ENCODE results near the gene ACTN2.

The ACTN2 gene

DNA sequence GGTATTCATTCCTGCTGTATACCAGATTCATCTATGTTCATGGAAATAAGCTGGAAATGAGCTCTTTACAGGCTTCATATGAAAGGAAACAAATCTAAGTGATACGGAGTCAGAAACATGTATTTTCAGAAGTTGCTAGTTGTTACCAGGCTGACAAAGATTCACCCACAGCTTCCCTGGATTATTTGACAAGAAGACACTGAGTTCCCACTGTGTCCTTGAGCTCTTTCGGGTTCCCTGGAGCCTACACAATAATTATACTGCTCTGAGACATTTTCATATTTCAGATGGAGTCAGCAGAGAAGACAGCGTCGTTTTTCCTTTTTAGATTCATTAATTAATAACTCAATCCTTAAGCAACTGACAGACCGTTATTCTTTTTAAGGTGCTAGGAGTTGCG, 79.5 kb downstream of the ACTN2 start:
- in situ Hi-C loops (cut with MboI; ENCODE audit: low sequenced_read_pairs): no loop called here

DNA sequence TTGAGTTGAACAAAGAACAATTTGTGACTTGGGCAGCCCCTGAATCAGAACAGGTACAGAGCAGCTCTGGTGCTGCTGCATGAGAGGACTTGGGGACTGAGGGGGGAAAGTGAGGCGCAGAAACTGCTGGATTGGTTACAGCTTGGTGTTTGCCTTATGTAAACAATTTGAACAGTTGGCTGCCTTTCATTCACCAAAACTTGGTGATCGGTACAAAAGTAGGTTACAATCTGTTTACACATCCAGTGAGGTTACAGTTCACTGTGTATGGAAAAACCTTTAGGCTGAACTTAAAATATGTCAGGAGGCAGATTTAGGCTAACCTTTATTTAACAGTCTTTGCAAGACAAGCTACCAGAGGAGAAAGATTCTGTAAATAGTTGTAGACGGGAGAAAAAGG, 80.2 kb downstream of the ACTN2 start:
- in situ Hi-C loops (cut with MboI; ENCODE audit: low sequenced_read_pairs): no loop called here

DNA sequence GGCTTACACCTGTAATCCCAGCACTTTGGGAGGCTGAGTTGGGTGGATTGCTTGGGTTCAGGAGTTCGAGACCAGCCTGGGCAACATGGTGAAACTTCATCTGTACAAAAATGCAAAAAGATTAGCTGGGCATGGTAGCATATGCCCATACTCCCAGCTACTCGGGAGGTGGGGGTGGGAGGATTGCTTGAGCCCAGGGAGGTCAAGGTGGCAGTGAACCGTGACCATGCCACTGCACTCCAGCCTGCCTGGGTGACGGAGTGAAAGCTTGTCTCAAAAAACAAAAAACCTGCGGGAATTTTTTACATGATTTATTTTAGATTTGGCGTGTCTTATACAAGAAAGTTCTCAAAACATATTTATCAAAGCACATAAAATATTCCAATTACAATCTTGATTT, 81.0 kb downstream of the ACTN2 start:
- in situ Hi-C loops (cut with MboI; ENCODE audit: low sequenced_read_pairs): no loop called here

DNA sequence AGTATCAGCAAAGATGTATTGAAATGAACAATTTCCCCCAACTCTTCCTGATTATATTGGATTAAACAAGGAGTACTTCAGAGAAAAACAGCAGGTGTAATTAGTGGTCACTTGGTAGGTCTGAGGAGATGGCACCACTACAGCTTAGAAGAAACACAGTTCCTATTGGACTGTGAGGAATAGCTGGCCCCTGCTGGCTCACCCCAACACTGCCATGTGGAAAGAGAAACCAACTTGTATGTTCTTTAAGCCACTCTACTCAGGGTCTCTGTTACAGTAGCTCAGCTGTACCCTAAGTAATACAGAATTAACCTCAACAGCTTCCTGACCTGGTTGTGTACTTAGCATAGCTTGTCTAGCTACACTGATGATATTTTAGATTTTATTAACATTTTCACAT, 82.3 kb downstream of the ACTN2 start:
- in situ Hi-C loops (cut with MboI; ENCODE audit: low sequenced_read_pairs): no loop called here

DNA sequence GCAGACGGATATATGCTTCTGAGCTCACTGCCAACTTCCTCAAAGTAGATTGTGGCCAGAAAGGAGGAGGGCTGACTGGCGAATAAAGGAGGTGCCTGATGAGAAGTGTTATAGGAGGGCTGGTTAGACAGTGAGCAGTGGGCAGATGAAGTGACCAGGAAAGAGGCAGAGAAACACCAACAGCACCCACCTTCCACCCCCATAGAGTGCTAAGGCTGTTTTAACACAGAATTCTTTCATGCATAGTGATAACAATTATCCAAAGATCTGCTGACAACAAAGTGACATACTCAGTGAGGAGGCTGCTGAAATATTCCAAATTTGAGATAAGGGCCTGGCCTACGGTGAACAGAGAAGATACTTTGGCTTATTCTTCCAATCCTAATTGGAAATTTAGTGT, 87.6 kb downstream of the ACTN2 start:
- in situ Hi-C loops (cut with MboI; ENCODE audit: low sequenced_read_pairs): no loop called here

DNA sequence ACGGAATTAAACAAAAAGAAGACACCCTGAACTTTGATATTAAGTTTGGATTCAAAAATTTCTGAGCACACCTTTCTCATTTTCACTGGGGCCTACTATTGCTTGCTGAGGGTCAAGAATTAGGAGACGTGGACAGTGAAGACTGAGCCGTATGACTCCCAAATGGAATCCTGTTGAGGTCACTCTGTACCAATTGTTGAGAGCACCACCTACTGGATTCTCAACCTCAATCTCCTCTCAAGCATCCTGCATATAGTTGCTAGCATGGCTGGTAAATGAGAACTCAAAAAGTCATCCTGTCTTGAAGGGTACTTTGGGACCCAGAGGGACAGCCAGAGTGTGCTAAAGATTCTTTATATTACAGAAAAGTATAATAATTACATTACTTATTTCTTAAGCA, 88.6 kb downstream of the ACTN2 start:
- in situ Hi-C loops (cut with MboI; ENCODE audit: low sequenced_read_pairs): no loop called here

DNA sequence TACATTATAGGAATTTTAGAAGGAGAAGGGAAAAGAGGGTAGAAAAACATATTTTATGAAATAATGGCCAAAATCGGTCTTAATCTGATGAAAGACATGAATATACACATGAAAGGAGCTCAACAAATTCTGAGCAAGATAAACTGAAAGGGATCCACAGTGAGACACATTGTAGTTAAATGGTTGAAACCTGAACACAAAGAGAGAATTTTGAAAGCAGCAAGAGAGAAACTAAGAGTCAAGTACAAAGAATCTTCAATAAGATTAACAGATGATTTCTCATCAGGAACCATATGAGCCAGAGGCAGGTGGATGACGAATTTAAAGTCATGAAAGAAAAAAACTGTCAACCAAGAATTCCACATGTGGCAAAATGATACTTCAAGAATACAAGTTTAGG, 93.0 kb downstream of the ACTN2 start:
- in situ Hi-C loops (cut with MboI; ENCODE audit: low sequenced_read_pairs): no loop called here

DNA sequence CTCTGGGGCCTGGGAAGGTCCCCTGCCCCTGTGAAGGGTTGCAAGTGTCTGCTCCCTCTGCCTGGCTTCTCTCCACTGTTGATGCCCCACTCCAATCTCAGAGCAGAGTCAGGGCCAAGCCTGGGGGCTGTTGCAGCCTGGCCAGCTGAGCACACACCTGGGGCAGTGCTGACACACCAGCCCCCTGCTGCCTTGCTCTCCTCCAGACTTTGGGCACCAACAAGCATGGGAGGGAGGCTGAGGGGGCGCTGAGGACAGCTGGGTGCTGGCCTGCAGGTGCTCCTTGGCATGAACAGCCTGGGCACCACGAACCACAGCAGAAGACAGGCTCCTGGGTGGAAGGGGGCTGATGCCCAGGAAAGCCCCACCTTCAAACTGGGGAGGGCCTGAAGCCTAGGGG, 99.2 kb downstream of the ACTN2 start:
- in situ Hi-C loops (cut with MboI; ENCODE audit: low sequenced_read_pairs): no loop called here

DNA sequence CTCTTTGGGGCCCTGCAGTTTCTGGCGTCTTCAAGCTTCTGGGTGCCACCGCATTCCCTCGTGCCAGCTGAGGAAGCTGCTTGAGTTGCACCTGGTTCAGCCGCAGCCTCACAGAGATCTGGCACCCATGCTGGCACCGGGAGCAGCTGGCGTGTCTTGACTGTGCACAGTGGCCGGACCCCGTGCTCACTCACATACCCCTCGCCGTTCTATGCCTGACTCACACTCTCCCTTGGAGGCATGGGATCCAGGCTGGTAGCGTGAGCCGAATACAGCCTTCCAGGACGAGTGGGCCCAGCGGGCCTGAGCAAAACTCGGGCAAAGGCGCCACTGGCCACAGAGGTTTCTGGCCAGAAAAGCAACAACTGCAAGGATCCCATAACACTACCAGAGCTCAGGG, 100.2 kb downstream of the ACTN2 start:
- in situ Hi-C loops (cut with MboI; ENCODE audit: low sequenced_read_pairs): no loop called here

DNA sequence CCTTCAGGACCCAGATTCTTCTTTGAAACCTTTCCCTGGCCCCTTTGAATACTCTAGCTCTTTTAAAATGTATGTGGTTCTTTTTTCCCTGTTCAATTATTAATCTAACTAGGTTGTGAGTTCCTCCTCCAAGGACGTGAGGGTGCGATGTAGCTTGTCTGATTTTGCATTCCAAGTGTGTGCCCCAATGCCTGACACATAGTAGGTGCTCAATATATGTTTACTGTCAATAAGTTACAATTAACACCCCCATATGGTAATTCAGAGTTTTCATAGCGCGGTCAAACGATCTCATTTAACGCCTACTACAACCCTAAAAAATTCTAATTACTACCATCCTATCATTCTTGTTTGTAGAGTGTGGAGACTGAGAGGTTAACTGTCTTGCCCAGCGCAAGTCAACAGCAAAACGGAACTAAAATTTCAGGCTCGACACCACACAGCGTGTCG, 108.3 kb downstream of the ACTN2 start:
- in situ Hi-C loops (cut with MboI; ENCODE audit: low sequenced_read_pairs): no loop called here

DNA sequence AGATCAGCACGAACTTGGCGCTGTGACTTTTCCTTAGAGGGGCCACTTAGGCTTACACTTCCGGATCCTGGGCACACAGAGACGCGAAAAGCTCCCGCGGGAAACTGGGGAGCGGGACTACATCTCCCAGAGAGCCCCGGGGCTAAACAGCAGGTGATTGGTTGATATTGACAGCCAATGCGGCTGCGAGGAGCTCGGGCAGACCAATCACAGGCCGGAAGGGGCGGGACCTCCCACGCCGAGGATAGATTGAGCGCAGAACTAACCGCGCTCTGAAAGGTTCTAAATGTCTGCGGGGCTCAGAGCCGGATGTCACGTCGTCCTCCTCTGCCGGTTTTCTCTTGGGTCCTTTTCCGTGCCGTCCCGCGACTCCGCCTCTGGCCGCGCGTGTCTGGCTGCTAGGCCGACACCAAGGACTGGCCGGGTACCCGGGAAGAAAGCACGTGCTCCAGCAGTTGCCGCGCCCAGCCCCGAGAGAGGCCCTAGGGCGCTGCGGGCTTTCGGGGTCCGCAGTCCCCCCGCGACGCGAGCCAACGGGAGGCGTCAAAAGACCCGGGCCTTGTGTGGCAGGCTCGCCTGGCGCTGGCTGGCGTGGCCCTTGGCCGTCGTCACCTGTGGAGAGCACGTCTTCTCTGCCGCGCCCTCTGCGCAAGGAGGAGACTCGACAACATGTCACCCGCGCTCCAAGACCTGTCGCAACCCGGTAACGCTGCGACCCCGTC, 108.9 kb downstream of the ACTN2 start, which contains the start of gene MTR:
TSS of gene MTR (plus strand) at position 258 of the 722 bp plus-strand sequence. CDS start at position 670, 412 bp downstream.
- in situ Hi-C loops (cut with MboI; ENCODE audit: low sequenced_read_pairs): no loop called here

DNA sequence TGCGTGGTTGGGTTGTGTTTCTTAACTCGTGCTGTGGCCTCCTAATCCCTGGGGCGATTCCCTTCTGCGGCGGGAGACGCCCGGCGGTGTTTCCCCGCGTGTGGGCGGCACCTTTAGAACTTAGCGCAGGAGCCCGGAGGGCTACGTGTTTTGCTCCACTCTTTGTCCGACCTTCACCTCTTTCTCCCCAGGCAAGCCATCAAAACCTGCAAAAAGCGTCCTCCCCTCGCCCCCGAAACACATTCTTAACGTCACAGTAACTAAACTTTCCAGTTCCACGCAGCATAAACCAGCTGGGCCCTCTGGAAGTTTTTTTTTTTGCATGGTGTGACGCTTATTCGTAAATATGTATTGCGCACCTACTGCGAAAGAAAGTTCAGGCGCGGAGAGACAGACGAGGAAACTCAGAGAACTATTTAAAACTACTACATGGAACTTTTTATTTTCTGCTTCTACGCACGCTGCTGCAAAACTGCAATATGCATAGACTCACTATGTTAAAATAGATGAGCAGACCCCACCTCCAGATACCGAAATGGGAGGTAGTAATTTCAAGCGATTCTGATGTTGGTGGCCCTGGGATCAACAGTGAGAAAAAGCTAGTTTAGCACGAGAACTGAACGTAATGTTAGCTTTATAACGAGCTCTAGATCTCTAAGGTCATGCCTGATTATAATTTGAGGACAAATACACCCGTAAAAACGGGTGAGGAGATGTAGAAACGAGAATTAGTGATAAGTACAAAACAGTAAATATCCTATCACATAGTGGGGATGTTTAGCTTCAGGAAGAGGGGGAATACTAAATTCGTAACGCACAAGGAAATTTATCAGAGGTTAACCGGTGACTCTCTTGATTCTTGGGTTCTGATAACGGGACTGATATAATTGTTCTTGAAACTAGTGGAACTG, 109.7 kb downstream of the ACTN2 start:
- in situ Hi-C loops (cut with MboI; ENCODE audit: low sequenced_read_pairs): no loop called here

DNA sequence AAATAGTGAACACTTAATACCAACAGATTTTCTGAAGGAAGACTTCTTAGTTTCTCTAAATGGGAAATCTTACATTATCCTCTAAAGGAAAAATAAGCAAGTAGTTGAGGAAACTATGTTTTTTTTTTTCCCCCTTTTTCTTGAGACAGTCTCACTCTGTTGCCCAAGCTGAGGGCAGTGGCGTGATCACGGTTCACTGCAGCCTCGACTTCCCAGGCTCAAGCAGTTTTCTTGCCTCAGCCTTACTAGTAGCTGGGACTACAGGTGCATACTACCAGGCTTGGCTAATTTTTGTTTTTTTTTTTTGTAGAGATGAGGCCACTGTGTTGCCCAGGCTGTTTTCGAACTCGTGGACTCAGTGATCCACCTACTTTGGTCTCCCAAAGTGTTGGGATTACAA, 112.7 kb downstream of the ACTN2 start:
- in situ Hi-C loops (cut with MboI; ENCODE audit: low sequenced_read_pairs): no loop called here

DNA sequence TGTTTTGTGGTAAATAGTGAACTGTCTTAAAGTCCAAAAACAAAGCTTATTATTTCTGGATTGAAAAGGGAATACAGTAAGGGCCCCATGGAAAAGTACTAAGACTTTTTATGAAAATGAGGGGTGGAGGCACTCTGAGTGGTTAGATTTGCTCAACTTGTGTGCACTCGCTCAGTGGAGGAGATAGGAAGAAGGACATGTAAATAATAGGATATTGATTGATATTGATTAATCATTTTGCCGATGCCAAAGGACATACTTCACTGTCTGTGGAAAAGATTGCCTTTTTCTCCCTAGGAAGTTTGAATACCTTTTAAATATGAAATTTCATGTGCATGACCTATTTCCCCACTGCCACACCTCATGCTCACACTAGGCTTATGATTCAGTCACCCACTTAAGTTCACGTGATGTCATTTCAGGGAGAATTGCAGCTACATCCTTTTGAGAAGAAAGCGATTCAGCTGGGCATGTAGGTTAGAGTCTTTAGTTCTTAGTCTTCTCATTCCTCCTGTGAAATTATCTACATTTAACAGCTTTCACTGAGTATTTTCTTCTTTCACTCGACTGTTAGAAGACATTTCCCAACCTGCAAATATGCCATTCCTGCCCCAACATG, 113.8 kb downstream of the ACTN2 start:
- in situ Hi-C loops (cut with MboI; ENCODE audit: low sequenced_read_pairs): no loop called here

DNA sequence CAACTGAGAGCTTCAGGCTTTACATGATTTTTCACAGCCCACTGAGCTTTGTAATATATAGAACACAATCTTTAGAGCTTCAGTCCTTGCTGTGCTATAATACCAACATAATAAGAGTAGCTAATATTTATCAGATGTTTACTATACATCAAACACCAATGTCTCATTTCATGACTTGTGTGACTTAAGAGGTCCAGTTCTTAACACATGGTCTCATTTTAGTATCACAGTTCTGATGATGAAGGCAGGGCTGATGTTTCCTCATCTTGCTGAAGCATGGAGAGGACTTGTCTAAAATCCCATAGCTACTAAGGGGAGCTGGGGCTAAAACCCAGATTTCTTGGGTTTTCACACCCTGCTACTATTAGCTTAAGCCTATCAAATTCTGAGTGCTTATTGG, 114.3 kb downstream of the ACTN2 start:
- in situ Hi-C loops (cut with MboI; ENCODE audit: low sequenced_read_pairs): no loop called here

DNA sequence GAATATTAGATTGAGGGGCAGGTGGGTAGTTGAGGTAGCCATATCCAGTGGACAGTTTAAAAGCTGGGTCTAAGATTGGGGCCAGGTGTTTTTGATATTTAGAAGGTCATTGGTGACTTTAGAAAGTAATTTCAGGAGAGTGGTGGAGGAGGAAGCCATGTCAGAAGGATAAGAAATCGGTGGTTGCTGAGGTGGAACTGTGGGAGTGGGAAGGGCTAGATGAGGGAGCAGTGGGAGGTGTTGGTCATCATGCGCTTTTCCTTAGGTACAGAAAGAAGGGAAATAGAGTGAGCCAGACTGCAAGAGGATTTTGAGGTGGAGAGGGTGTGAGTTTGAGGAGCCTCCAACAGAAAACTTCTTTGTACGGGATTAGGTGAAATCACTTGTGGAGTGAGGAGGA, 116.0 kb downstream of the ACTN2 start:
- in situ Hi-C loops (cut with MboI; ENCODE audit: low sequenced_read_pairs): no loop called here

DNA sequence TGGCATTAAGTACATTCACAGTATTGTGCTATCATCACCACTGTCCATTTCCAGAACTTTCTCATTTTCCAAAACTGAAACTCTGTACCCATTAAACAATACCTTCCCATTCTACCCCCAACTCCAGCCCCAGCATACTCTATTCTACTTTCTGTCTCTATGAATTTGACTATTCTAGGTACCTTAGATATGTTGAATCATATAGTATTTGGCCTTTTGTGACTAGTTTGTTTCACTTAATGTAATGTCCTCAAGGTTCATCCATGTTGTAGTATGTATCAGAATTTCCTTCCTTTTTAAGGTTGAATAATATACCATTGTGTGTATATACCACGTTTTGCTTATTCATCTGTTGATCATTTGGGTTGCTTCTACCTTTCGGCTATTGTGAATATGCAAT, 120.3 kb downstream of the ACTN2 start:
- in situ Hi-C loops (cut with MboI; ENCODE audit: low sequenced_read_pairs): no loop called here

DNA sequence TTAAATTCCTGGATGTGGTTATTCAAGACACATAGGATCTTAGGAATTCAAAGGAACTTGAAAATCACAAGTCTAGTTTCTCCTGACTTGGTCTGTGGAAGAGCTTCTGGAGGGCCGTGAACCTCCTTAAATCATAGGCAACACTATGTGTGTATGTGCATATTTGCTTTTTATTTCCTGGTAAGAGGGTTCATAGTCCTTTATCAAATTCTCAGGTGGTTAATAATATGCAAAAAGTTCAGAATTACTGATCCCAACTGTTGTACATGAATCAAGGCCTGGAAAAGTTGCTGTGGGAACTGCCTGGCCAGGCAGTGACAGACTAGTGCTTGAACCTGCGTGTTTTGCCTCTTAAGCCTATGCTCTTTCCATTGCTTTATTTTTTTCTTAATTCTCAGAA, 121.7 kb downstream of the ACTN2 start:
- in situ Hi-C loops (cut with MboI; ENCODE audit: low sequenced_read_pairs): no loop called here

DNA sequence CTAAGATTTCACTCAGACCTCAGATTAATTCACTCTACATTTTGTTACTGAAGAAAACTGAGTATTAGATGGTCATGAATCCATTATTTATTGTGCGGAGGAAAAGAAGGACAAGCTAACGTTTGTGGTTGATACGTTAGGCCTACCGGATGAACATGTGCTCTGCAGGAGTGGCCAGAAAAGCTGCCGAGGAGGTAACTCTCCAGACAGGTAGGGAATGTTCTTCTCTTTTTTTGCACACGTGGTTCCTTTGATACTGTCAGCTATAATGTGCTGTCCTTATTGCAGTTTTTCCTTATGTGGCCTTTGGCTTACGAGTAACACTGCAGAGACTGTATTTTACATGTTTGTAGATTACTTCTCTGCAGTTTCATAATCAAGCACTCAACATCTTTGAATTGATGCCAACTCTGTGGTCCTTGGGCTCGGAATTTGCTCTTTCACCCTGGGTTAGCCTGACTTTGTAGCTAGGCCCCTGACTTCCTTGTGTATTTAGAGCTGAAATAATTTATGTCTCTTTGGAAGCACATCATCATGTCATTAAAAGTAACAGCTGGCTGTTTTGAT, 122.3 kb downstream of the ACTN2 start:
- in situ Hi-C loops (cut with MboI; ENCODE audit: low sequenced_read_pairs): no loop called here

DNA sequence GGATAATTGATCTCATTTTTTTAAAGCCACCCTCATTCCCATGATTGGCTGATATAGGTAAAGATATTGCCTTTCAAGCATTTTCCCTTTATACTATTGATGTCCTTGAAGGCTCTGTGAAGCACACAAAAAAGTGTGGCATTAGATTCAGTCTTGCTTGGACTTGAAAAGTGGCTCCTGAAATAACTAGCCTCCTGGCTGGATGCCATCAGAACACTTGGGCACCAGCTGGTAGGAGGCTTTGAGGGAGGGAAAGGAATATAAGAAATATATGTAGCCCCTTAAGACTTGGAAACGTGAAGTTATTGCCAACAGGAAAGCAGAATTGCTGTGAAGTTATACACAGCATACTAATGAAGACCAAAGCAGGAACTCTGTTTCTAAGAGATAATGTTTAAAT, 122.8 kb downstream of the ACTN2 start:
- in situ Hi-C loops (cut with MboI; ENCODE audit: low sequenced_read_pairs): no loop called here

DNA sequence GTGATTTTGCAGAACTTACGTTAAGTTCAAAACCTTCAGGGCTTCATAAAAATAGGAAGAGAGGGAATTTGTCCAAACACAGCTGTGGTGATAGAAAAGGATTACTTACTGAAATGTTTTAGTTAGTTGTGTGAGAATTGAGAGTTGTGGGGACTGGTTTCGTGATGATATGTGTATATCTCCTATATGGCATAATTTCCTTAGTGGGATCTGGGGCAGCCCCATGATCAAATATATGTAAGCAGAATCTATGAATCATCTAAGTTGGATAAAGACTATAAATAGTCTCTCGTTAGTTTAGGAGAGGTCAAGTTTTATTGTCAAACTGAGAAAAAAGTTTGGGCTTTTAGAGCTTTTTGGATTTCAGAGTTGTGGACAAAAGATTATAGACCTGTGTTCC, 123.7 kb downstream of the ACTN2 start:
- in situ Hi-C loops (cut with MboI; ENCODE audit: low sequenced_read_pairs): no loop called here

Data from hTERT RPE-1 (cell line).